HG02623 (cell line): ENCODE data around the gene ACE.

Experiments
- ATAC-seq: cut with Tn5 transposase; IDR thresholded peaks from one replicate; pipeline ENCODE4 v1.9.1; 2021; ENCODE audit warnings: moderate library complexity; ENCODE audit not compliant: unreplicated experiment

ACE gene

DNA sequence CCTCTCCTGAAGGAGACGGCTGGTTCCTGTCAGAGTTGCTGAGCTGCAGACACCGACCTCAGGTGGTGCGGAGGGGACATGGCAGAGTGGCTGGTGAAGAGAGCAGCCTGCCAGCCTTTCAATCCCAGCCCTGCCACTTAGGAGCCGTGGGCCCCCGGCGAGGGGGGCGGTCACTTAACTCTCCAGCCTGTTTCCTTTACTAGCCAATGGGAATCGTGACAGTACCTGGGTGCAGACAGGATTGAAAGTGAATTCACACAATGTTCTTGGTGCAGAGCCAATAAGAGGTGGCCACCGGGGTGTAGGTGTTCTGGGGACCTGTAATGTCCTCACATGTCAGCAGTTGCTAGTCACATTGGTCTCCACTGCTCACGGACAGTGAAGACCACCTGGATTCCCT, 13.5 kb downstream of the ACE start:
- no peak for ATAC-seq

DNA sequence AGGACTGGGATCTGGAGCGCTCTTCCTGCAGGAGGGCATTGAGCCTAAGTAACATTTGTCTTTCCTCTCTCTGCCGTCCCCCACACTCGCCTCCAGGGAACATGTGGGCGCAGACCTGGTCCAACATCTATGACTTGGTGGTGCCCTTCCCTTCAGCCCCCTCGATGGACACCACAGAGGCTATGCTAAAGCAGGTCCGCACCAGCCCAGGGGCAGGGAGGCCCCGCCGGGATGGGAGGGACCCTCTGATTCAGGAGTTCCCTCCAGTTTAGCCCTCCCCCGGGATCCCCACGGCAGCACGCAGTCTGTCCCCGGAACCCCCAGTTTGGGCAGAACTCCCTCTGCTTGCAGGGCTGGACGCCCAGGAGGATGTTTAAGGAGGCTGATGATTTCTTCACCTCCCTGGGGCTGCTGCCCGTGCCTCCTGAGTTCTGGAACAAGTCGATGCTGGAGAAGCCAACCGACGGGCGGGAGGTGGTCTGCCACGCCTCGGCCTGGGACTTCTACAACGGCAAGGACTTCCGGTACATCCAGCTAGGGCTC, 14.1 kb downstream of the ACE start:
- ATAC-seq, result no peak

DNA sequence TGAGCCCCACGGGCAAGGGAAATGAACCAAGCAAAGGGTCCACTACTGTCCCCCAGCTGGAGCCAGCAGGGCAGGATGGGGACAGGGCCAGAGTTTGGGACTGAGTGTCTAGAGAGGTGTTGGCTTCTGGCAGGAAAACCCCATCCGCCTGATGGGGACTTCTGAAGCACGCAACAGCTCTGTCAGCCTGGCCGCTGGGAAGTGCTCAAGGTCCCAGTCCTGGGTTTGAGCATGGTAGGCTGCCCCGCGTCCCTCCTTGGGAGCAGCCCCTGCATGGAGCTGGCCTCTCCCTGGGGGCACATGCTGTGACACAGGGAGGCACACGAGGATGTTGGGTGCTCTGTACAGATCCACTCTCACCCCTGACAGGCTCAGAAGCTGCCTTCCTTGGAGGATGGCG, 14.6 kb downstream of the ACE start:
- ATAC-seq, result no peak

DNA sequence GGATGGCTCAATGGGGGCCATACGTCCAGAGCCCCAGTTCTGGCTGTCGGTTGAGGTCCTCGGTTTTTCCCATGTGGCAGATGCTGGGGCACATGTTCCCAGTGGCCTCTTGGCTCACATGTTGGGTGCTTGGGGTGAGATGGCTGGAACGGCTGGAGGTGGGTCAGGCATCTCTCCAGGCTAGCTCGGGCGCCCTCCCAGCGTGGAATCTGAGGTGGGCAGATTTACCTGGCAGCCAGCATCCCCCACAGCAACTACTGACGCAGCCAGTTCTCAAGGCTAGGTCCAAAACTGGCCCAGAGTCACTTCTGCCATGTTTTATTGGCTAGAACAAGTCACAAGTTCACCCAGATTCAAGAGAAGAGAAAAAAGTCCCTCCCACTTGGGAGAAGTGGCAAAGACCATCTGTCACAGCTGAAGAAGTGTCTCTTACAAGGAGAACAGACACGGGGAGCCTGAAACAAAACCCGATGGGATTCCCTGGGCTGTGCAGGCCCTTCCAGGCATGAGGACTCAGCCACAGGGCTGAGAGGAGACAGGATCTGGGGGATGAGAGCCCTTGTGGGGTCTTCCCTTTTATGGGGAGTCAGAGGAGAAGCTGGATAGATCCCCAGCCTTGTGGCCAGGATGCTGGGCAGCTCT, 15.2 kb downstream of the ACE start:
- no peak for ATAC-seq

DNA sequence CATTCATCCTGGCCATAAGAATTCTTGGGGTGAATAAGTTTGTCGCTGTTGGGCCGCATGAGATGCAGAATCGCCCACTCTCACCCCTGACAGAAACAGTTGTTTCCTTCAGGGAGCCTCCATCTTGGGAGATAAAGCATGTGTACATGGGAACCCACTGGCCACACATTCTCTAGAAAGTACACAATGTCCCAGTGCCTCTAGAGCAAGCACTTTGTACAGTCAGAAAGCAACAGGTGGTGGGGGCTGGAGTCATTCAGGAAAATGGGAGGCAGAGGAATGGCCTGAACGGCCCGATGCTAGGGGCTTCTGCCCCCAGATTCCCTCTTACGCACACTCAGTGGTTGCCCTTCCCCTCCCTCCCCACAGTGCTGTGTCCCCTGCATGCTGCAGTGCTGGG, 16.1 kb downstream of the ACE start:
- no peak for ATAC-seq

GRCh38 chr17:63493411-63493810, 16.6 kb downstream of the ACE start:
- ATAC-seq, result no peak

- no peak for ATAC-seq
These were observed 17.6 kb downstream of the ACE start for GRCh38 chr17:63494300-63494928.

GRCh38 chr17:63495491-63495890, 18.6 kb downstream of the ACE start:
- ATAC-seq, result no peak

- ATAC-seq, result no peak
These were observed 19.3 kb downstream of the ACE start for GRCh38 chr17:63496177-63496576.

DNA sequence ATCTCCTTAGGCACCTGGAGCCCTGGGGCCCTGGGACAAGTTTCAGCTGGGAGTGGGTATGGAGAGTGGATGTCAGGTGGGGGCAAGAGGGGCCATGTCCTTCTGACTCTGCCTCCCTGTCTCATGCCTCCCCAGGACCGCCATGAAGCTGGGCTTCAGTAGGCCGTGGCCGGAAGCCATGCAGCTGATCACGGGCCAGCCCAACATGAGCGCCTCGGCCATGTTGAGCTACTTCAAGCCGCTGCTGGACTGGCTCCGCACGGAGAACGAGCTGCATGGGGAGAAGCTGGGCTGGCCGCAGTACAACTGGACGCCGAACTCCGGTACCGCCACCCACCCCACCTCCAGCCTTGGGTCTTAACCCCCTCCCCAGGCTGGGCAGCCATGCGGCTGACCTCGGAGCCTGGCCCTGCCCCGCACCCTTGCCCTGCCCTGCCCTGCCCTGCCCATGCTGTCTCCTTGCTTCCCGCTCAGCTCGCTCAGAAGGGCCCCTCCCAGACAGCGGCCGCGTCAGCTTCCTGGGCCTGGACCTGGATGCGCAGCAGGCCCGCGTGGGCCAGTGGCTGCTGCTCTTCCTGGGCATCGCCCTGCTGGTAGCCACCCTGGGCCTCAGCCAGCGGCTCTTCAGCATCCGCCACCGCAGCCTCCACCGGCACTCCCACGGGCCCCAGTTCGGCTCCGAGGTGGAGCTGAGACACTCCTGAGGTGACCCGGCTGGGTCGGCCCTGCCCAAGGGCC, 20.0 kb downstream of the ACE start:
- no peak for ATAC-seq

DNA sequence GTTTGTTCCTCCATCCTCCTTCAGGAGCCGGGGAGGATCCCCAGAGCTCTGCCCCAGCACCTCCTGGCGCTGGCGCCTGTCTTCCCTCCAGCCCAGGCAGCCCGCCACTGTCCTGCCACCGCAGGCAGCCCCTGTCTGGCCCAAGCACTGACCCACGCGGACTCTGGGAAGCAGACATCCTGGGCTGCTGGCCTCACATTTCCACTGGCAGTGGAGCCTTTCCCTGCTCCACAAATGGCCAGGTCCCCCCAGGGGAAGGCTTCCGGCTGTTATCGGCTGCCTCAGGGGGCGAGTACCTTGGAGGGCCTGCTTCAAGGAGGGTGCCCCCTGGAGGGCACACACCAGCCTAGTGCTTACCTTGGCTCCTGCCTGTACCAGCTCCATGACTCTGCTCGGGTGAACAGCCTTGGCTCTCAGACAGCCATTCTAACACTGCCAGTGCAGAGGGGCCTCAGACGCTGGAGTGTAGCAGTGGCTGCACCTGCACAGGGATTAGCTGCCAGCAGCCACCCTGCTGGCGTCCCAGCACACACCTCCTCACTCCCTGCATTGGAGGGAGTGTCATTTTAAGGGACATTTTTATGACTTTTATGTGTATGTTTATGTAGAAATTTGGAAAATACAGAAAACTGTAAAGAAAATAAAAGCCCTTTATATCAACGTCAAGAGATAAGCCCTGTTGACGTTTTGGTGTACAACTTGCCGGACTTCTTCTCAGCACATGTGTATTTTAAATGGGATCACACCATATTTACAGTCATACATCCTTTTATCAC, 21.0 kb downstream of the ACE start:
- ATAC-seq, result no peak

GRCh38 chr17:63498626-63499195, 21.9 kb downstream of the ACE start:
- ATAC-seq, result no peak

DNA sequence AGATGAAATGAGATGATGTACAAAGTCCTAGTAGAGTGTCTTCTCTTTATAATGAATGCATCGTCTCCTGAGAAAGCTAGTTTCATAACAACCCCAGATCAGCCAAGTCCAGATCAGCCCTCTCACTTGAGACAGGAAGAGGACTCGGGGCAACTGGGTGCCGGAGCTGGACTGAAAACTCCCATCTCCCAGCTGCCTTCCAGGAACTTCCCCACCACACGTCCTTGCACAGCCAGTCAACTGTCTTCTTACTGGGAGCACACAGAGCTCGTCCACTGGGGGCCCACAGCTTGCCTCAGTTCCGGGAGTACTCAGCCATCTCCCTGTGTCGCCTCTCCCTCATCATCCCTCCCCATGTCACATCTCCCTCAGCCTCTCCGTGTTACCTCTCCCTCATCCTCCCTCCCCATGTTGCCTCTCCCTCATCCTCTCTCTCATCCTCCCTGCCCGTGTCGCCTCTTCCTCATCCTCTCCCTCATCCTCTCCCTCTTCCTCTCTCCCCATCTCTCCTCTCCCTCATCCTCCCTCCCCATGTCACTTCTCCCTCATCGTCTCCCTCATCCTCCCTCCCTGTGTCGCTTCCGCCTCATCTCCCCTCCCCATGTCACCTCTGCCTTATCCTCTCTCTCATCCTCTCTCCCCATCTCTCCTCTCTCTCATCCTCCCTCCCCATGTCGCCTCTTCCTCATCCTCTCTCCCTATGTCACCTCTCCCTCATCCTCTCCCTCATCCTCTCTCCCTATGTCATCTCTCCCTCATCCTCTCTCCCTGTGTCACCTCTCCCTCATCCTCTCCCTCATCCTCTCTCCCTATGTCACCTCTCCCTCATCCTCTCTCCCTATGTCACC, 23.9 kb downstream of the ACE start:
- ATAC-seq, result no peak

- ATAC-seq, result no peak
These were observed 26.5 kb downstream of the ACE start for GRCh38 chr17:63503341-63503705.

- no peak for ATAC-seq
These were observed 27.4 kb downstream of the ACE start for GRCh38 chr17:63504261-63504660.

GRCh38 chr17:63505341-63505740, 28.5 kb downstream of the ACE start:
- no peak for ATAC-seq

GRCh38 chr17:63506627-63507026, 29.8 kb downstream of the ACE start:
- no peak for ATAC-seq

DNA sequence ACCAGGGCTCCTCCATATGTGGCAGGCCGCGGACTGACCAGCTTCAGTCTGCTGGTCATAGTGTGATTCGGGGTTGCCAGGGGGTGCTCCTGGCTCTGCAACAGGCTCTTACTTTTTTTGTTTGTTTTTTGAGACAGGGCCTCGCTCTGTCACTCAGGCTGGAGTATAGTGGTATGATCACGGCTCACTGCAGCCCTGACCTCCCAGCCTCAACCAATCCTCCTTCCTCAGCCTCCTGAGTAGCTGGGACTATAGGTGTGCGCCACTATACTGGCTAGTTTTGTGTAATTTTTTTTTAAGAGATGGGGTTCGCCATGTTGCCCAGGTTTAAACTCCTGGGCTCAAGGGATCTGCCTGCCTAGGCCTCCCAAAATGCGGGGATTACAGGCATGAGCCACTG, 34.5 kb downstream of the ACE start:
- ATAC-seq, result no peak

- no peak for ATAC-seq
These were observed 35.5 kb downstream of the ACE start for GRCh38 chr17:63512388-63512787.
